ENCODE data around the gene KRTAP22-2.

Gene KRTAP22-2

DNA sequence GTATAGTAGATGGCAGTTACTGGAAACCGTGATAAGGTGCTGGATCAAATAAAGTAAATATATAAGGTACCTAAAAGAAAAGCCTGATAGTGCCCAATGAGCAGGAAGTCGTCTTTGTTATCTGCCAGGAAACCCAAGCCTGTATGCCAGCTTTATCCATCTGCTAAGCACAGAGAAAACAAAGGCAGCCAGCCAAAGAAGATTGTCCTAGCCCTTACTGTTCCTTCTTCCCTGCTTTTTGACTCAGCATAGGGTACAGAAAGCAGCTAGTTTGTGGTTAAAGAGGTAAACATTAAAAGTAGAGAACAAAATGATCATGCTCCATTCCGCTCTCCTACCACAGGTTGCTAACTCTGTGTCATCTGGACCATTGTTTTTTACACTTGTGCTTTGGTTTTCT, 10.1 kb downstream of the KRTAP22-2 start:
- no peaks in the 10 kb centered on the region for H3K9me3 ChIP-seq (ENCODE audit: control insufficient read depth, insufficient read depth, low read depth, low read length)
- no peak overlapping the region for H3K27ac ChIP-seq (ENCODE audit: extremely low read depth, low read depth, low read length)
- H3K36me3 ChIP-seq (ENCODE audit: control insufficient read depth in 2 of 2, insufficient read depth in 1 of 2, low read length in 2 of 2), result no peaks in the 10 kb centered on the region
- H3K4me1 ChIP-seq (ENCODE audit: control insufficient read depth, insufficient read depth, low read length), result no peaks in the 10 kb centered on the region
- H3K4me3 ChIP-seq (ENCODE audit: low read depth, low read length), result no peak overlapping the region
- ChIA-PET CTCF (no interaction called here), POLR2A (no interaction called here)
- no peak for TF ChIP-seq ZNF558 (tag by site-specific recombination; IDR thresholded peaks at IDR 0.05)
- TF ChIP-seq, protein P1, sequence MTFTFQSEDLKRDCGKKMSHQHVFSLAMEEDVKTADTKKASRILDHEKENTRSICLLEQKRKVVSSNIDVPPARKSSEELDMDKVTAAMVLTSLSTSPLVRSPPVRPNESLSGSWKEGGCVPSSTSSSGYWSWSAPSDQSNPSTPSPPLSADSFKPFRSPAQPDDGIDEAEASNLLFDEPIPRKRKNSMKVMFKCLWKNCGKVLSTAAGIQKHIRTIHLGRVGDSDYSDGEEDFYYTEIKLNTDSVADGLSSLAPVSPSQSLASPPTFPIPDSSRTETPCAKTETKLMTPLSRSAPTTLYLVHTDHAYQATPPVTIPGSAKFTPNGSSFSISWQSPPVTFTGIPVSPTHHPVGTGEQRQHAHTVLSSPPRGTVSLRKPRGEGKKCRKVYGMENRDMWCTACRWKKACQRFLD (tag by site-specific recombination; IDR thresholded peaks at IDR 0.05), result no peak
- no peak for TF ChIP-seq YY2 (tag by site-specific recombination; IDR thresholded peaks at IDR 0.05)
- TF ChIP-seq ZNF416 (tag by site-specific recombination; IDR thresholded peaks at IDR 0.05), result no peak
- no peak for TF ChIP-seq ZEB2 (tag by site-specific recombination; IDR thresholded peaks at IDR 0.05)
- TF ChIP-seq MZF1 (tag by site-specific recombination; IDR thresholded peaks at IDR 0.05; ENCODE audit: borderline replicate concordance), result no peak
- no peak for TF ChIP-seq ZNF473 (tag by site-specific recombination; IDR thresholded peaks at IDR 0.05)
- TF ChIP-seq GFI1B (tag by site-specific recombination; IDR thresholded peaks at IDR 0.05), result no peak
- TF ChIP-seq ZNF302 (tag by site-specific recombination; IDR thresholded peaks at IDR 0.05; ENCODE audit: low read depth), result no peak
- no peak for TF ChIP-seq MEIS1 (CRISPR knock-in tag; IDR thresholded peaks at IDR 0.05; ENCODE audit: borderline replicate concordance)
- no peak for TF ChIP-seq YY1 (tag by site-specific recombination; IDR thresholded peaks at IDR 0.05)
- TF ChIP-seq ZNF266 (tag by site-specific recombination; IDR thresholded peaks at IDR 0.05; ENCODE audit: low read depth), result no peak
- TF ChIP-seq, protein P2, sequence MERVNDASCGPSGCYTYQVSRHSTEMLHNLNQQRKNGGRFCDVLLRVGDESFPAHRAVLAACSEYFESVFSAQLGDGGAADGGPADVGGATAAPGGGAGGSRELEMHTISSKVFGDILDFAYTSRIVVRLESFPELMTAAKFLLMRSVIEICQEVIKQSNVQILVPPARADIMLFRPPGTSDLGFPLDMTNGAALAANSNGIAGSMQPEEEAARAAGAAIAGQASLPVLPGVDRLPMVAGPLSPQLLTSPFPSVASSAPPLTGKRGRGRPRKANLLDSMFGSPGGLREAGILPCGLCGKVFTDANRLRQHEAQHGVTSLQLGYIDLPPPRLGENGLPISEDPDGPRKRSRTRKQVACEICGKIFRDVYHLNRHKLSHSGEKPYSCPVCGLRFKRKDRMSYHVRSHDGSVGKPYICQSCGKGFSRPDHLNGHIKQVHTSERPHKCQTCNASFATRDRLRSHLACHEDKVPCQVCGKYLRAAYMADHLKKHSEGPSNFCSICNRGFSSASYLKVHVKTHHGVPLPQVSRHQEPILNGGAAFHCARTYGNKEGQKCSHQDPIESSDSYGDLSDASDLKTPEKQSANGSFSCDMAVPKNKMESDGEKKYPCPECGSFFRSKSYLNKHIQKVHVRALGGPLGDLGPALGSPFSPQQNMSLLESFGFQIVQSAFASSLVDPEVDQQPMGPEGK (tag by site-specific recombination; IDR thresholded peaks at IDR 0.05), result no peak
- no peak for TF ChIP-seq ZNF114 (tag by site-specific recombination; IDR thresholded peaks at IDR 0.05)
- TF ChIP-seq ZNF155 (tag by site-specific recombination; IDR thresholded peaks at IDR 0.05), result no peak
- TF ChIP-seq ZNF792 (tag by site-specific recombination; IDR thresholded peaks at IDR 0.05), result no peak
- no peak for TF ChIP-seq SP3 (tag by site-specific recombination; IDR thresholded peaks at IDR 0.05)

- H3K4me1 ChIP-seq (ENCODE audit: control insufficient read depth, insufficient read depth, low read length), result no peaks in the 10 kb centered on the region
- TF ChIP-seq ZSCAN30 (tag by site-specific recombination; IDR thresholded peaks at IDR 0.05) (no peak), ZNF350 (tag by site-specific recombination; IDR thresholded peaks at IDR 0.05) (no peak), ZSCAN16 (tag by site-specific recombination; IDR thresholded peaks at IDR 0.05) (no peak), TCF7L2 (IDR thresholded peaks at IDR 0.05; ENCODE audit: borderline replicate concordance, low read depth, low read length) (no peak), ZNF510 (tag by site-specific recombination; IDR thresholded peaks at IDR 0.05; ENCODE audit: insufficient replicate concordance) (no peak), ZNF433 (tag by site-specific recombination; IDR thresholded peaks at IDR 0.05; ENCODE audit: low read depth) (no peak), ZBTB21 (tag by site-specific recombination; IDR thresholded peaks at IDR 0.05) (no peak), ZNF585B (tag by site-specific recombination; IDR thresholded peaks at IDR 0.05) (no peak), ZNF24 (tag by site-specific recombination; IDR thresholded peaks at IDR 0.05) (no peak), ZNF16 (tag by site-specific recombination; IDR thresholded peaks at IDR 0.05; ENCODE audit: low read depth) (no peak)
- no peaks in the 10 kb centered on the region for H3K36me3 ChIP-seq (ENCODE audit: control insufficient read depth in 2 of 2, insufficient read depth in 1 of 2, low read length in 2 of 2)
- POLR2A ChIA-PET, result no interaction called here
- no peak overlapping the region for H3K4me3 ChIP-seq (ENCODE audit: low read depth, low read length)
- H3K27ac ChIP-seq (ENCODE audit: extremely low read depth, low read depth, low read length), result no peak overlapping the region
- CTCF ChIA-PET, result no interaction called here
- no peaks in the 10 kb centered on the region for H3K9me3 ChIP-seq (ENCODE audit: control insufficient read depth, insufficient read depth, low read depth, low read length)
Measured at GRCh38 chr21:30579346-30579745, 10.9 kb downstream of the KRTAP22-2 start.

Data from HEK293 (cell line).